Testis (tissue), 3 donors: ENCODE data around the gene SREBF2. TPM values are rescaled to one million over a fixed set of nuclear protein-coding genes. Genes with fewer than 3 reads are reported as not detected.

ENCODE experiments used
- DNase-seq: peaks from one replicate; pipeline ENCODE4 v3.0.0-alpha.2; 2019
- H3K27ac ChIP-seq, 2 donors: fragments of 200-600 bp; sonication (generic); one replicate each; pipeline ENCODE4 v1.5.1; 2019
- H3K27me3 ChIP-seq: fragments of 200-600 bp; sonication (generic); one replicate; pipeline ENCODE4 v1.5.1; 2019
- H3K36me3 ChIP-seq: fragments of 200-600 bp; sonication (generic); one replicate; pipeline ENCODE4 v1.5.1; 2017; ENCODE audit warnings: low read depth; ENCODE audit errors: missing control alignments
- H3K4me1 ChIP-seq: fragments of 200-600 bp; sonication (generic); one replicate; pipeline ENCODE4 v1.5.1; 2019
- H3K4me3 ChIP-seq, 2 donors: fragments of 200-600 bp; sonication (generic); one replicate each; pipeline ENCODE4 v1.5.1; 2017 to 2019
- H3K9me3 ChIP-seq: fragments of 200-600 bp; sonication (generic); one replicate; pipeline ENCODE4 v1.5.1; 2017
- CTCF ChIP-seq, 3 experiments: fragments of 450-650 bp in 2 of 3; fragments of 200-600 bp in 1 of 3; sonication (generic) in 1 of 3; IDR thresholded peaks; one replicate each; pipeline ENCODE4 v1.5.1; 2016 to 2019; ENCODE audit warnings: antibody characterized with exemption in 3 of 3, mild to moderate bottlenecking in 2 of 3, moderate library complexity in 1 of 3
- POLR2A ChIP-seq: fragments of 450-650 bp; IDR thresholded peaks from one replicate; pipeline ENCODE4 v1.6.1; 2017; ENCODE audit warnings: antibody characterized with exemption, mild to moderate bottlenecking, moderate library complexity
- WGBS, 2 donors: methylation state at CpG; one replicate each; pipeline ENCODE4 v1.1.5; 2018; 5-methylcytosine and 5-hydroxymethylcytosine counted together
- intact Hi-C: fragments of 100-400 bp; cut with DNase I; formaldehyde crosslinking; loops from one replicate; pipeline ENCODE4 v1.15.1; 2023; ENCODE audit warnings: low total_unique reads
- polyA plus RNA-seq: library from polyadenylated mRNA; stranded (reverse); fragments of 350-450 nt; fragmentation: Illumina TruSeq; extraction: RNeasy Lipid Tissue Mini Kit (QIAGEN cat#74804); gene quantifications from one replicate; pipeline ENCODE4 v1.2.3, GENCODE V29; 2014; ENCODE audit warnings: low read depth, low replicate concordance; ENCODE audit not compliant: insufficient read depth
- total RNA-seq, 2 donors: library from RNA; depleted of rRNA; stranded (reverse); fragments of >200 nt; gene quantifications; one replicate each; pipeline ENCODE4 v1.2.3, GENCODE V29; 2016

The SREBF2 gene
- total and polyA plus RNA-seq, 3 donors from 2014 or later: 59.7 to 119 (median 79.8) TPM

GRCh38 chr22:41799486-41800347, 33.2 kb upstream of the SREBF2 start:
- no peak for TF ChIP-seq CTCF (IDR thresholded peaks at IDR 0.05)
- TF ChIP-seq POLR2A: no peak
- no peaks in the 10 kb centered on the region for H3K27me3 ChIP-seq
- intact Hi-C loops: no loop called here
- H3K36me3 ChIP-seq: no peaks in the 10 kb centered on the region
- no peaks in the 10 kb centered on the region for H3K9me3 ChIP-seq
- H3K4me3 ChIP-seq: peak overlapping the region; percentile 82 to 83
- peaks cover 15% of the 10 kb centered on the region for H3K4me1 ChIP-seq
- peak; percentile 53 for DNase-seq
- WGBS, 2 donors: 11 to 37% methylated on average over 4 to 29 of the region's 38 CpGs
- H3K27ac ChIP-seq: peak overlapping the region; percentile 63 to 89

GRCh38 chr22:41800348-41801146, 32.4 kb upstream of the SREBF2 start, which contains the start of gene CCDC134:
Gene CCDC134, plus strand, starts transcription at chr22:41800679. Its CDS starts 8,212 bp downstream, at chr22:41808891.
- 0 to 4% methylated on average over 5 to 50 of the region's 52 CpGs for WGBS, 2 donors
- peak within 1 kb of the TSS; percentile 82 to 83 for H3K4me3 ChIP-seq
- intact Hi-C loops: no loop called here

GRCh38 chr22:41801147-41801819, 31.6 kb upstream of the SREBF2 start:
- no peaks in the 10 kb centered on the region for H3K36me3 ChIP-seq
- peaks cover 15% of the 10 kb centered on the region for H3K4me1 ChIP-seq
- peak overlapping the region; percentile 63 to 89 for H3K27ac ChIP-seq
- no peak for DNase-seq
- H3K4me3 ChIP-seq: peak overlapping the region; percentile 82 to 83
- no peak for TF ChIP-seq CTCF (IDR thresholded peaks at IDR 0.05)
- TF ChIP-seq POLR2A: no peak
- WGBS, 2 donors: 25 to 30% methylated on average over 4 of the region's 4 CpGs
- intact Hi-C loops: no loop called here
- H3K9me3 ChIP-seq: no peaks in the 10 kb centered on the region
- H3K27me3 ChIP-seq: no peaks in the 10 kb centered on the region

More at GRCh38 chr22:41800348-41801146, 32.4 kb upstream of the SREBF2 start, which contains the start of gene CCDC134:
- TF ChIP-seq POLR2A (no peak), CTCF (IDR thresholded peaks at IDR 0.05) (no peak)
- Histone ChIP-seq H3K27ac (peak within 1 kb of the TSS; percentile 63 to 89), H3K36me3 (no peaks in the 10 kb centered on the region), H3K4me1 (peaks cover 15% of the 10 kb centered on the region), H3K9me3 (no peaks in the 10 kb centered on the region), H3K27me3 (no peaks in the 10 kb centered on the region)
- peak; percentile 92 for DNase-seq

GRCh38 chr22:41801886-41802285, 31.0 kb upstream of the SREBF2 start:
- no peak overlapping the region for H3K4me3 ChIP-seq
- WGBS, 2 donors: 44 to 73% methylated on average over 2 of the region's 2 CpGs
- H3K36me3 ChIP-seq: no peaks in the 10 kb centered on the region
- no peak overlapping the region for H3K27ac ChIP-seq
- peaks cover 15% of the 10 kb centered on the region for H3K4me1 ChIP-seq
- no peaks in the 10 kb centered on the region for H3K27me3 ChIP-seq
- no peak for DNase-seq
- TF ChIP-seq POLR2A: no peak
- TF ChIP-seq CTCF (IDR thresholded peaks at IDR 0.05): no peak
- intact Hi-C loops: no loop called here
- no peaks in the 10 kb centered on the region for H3K9me3 ChIP-seq
